Measurements from ENCODE around the gene ANKFY1.

- TF ChIP-seq CTCF (IDR thresholded peaks at IDR 0.05; ENCODE audit: poor library complexity) (no peak), EZH2phosphoT487 (IDR thresholded peaks at IDR 0.05; ENCODE audit: low read depth, severe bottlenecking, unreplicated experiment) (no peak)
Measured at GRCh38 chr17:4143563-4144421, 120.0 kb downstream of the ANKFY1 start.

Data from hepatocyte (in vitro differentiated cells).